Stimulated activated CD4-positive, alpha-beta T cell treated with anti-CD3 and anti-CD28 coated beads, Interleukin-2, amount 100 ng/mL, for 24 hours (primary cell): ENCODE measurements around the gene DMP1.

Source experiments
- DNase-seq, 2 donors: peaks; one replicate each; pipeline ENCODE4 v3.0.0-alpha.2; 2020

DMP1 gene

GRCh38 chr4:87649980-87650379, at the start of gene DMP1:
DMP1 (plus strand) TSS chr4:87650280; CDS start chr4:87656493, 6,213 bp downstream.
- DNase-seq = no peak

GRCh38 chr4:87601361-87601760, 48.7 kb upstream of the DMP1 start:
- DNase-seq = no peak

GRCh38 chr4:87608229-87608628, 41.9 kb upstream of the DMP1 start, which contains the start of gene DSPP:
DSPP (plus strand) TSS chr4:87608529; CDS start chr4:87610909, 2,380 bp downstream.
- DNase-seq = no peak

GRCh38 chr4:87614292-87614890, 35.7 kb upstream of the DMP1 start:
- DNase-seq = no peak

GRCh38 chr4:87616268-87616667, 33.8 kb upstream of the DMP1 start:
- no peak for DNase-seq

GRCh38 chr4:87620086-87620485, 30.0 kb upstream of the DMP1 start:
- no peak for DNase-seq

- DNase-seq = no peak
These were observed 29.6 kb upstream of the DMP1 start for GRCh38 chr4:87620491-87620890.

GRCh38 chr4:87622303-87622702, 27.8 kb upstream of the DMP1 start:
- DNase-seq = no peak

- no peak for DNase-seq
These were observed 25.4 kb upstream of the DMP1 start for GRCh38 chr4:87624698-87625097.

GRCh38 chr4:87631668-87632067, 18.4 kb upstream of the DMP1 start:
- no peak for DNase-seq

- DNase-seq = no peak
These were observed 17.6 kb upstream of the DMP1 start for GRCh38 chr4:87632469-87632868.

- DNase-seq = no peak
These were observed 16.8 kb upstream of the DMP1 start for GRCh38 chr4:87633243-87633642.

GRCh38 chr4:87644286-87644685, 5.8 kb upstream of the DMP1 start:
- DNase-seq = no peak

GRCh38 chr4:87650938-87651337, 858 bp downstream of the DMP1 start:
- DNase-seq = no peak

- DNase-seq = no peak
These were observed 1.9 kb downstream of the DMP1 start for GRCh38 chr4:87651941-87652340.

GRCh38 chr4:87654487-87655044, 4.5 kb downstream of the DMP1 start:
- no peak for DNase-seq

- no peak for DNase-seq
These were observed 7.4 kb downstream of the DMP1 start for GRCh38 chr4:87657525-87657924.

GRCh38 chr4:87659247-87659931, 9.3 kb downstream of the DMP1 start:
- no peak for DNase-seq

GRCh38 chr4:87662871-87663270, 12.8 kb downstream of the DMP1 start:
- DNase-seq = no peak

- DNase-seq = no peak
These were observed 19.3 kb downstream of the DMP1 start for GRCh38 chr4:87669373-87669772.

GRCh38 chr4:87677731-87678130, 27.7 kb downstream of the DMP1 start:
- DNase-seq = no peak

- DNase-seq = peak; percentile 35 to 46
These were observed 29.5 kb downstream of the DMP1 start for GRCh38 chr4:87679449-87680169.

- no peak for DNase-seq
These were observed 30.2 kb downstream of the DMP1 start for GRCh38 chr4:87680271-87680670.

GRCh38 chr4:87688316-87688715, 38.2 kb downstream of the DMP1 start:
- no peak for DNase-seq
